ENCODE measurements around the gene NUCKS1. TPM values are rescaled to one million over a fixed set of nuclear protein-coding genes. Genes with fewer than 3 reads are reported as not detected.
A peak's percentile ranks its signal among the peaks of the same experiment; 100 is the strongest.

NUCKS1 gene
- total and polyA plus RNA-seq, 10 of the 15 experiments (the other 5 are each of a cell fraction or from before 2014, with no cell fraction given), result 40.5 to 135 (median 55.5) TPM

GRCh38 chr1:205749234-205750137, 496 bp downstream of the NUCKS1 start:
- ChIA-PET CTCF (interaction anchor here (1.2 to 2.3 kb wide), 5 partner anchors 24 to 91 kb away, joined by 3 to 15 read pairs (median 7); partner anchors contain the start of gene RAB29), POLR2A (interaction anchor here (0.6 to 2.5 kb wide), 11 partner anchors 13 to 157 kb away, joined by 3 to 21 read pairs (median 4); partner anchors contain the start of gene RAB29), RAD21 (ENCODE audit: unreplicated experiment) (interaction anchor here (0.6 to 2.1 kb wide), 13 partner anchors 24 to 464 kb away, joined by 3 to 34 read pairs (median 5); partner anchors contain the start of genes ELK4 and RAB29), SMC1A (ENCODE audit: uncharacterized antibody, unreplicated experiment) (interaction anchor here (1.0 to 4.0 kb wide), 6 partner anchors 24 to 117 kb away, joined by 3 to 30 read pairs (median 4); no protein-coding TSS in a partner anchor)
- peak overlapping the region; percentile 90 for H3K4me3 ChIP-seq
- 0 out of 4 replicates have a peak, but pooled peaks cover 0 to 9% of the 10 kb centered on the region in 2 experiments for H3K36me3 ChIP-seq (ENCODE audit: control insufficient read depth in 2 of 2, insufficient read depth in 2 of 2, low read length in 1 of 2)
- H3K79me2 ChIP-seq (ENCODE audit: control insufficient read depth, insufficient read depth, low read length), result peaks cover 53% of the 10 kb centered on the region
- ATAC-seq (peak; percentile 86), FAIRE-seq (peak; percentile 47), DNase-seq (ENCODE audit: low read depth, low spot score) (peak; percentile 82)
- no peak overlapping the region for H2AFZ ChIP-seq (ENCODE audit: control insufficient read depth, low read depth, low read length)
- intact Hi-C loops (cut with micrococcal nuclease; ENCODE audit: unreplicated experiment), result loop anchor here (1.0 kb wide), 1 partner anchor 25 kb away; no protein-coding TSS in a partner anchor
- peaks cover 4% of the 10 kb centered on the region for H3K4me1 ChIP-seq (ENCODE audit: control insufficient read depth, insufficient read depth, low read length)
- no peaks in the 10 kb centered on the region; the same call in 1 of the 3 replicates for H3K9me3 ChIP-seq (replicated peaks; ENCODE audit: control insufficient read depth, insufficient read depth, low read length)
- no TSS peak for BruUV-seq (replicated peaks)
- 1% methylated on average over 41 of the region's 81 CpGs for WGBS (ENCODE audit: insufficient coverage, insufficient replicate concordance, low lambda C conversion rate, missing lambda C conversion rate)
- peak overlapping the region; percentile 94 for H3K9ac ChIP-seq (ENCODE audit: control insufficient read depth, insufficient read depth, low read length)
- H4K20me1 ChIP-seq (ENCODE audit: control insufficient read depth, insufficient read depth), result 0 out of 2 replicates have a peak, but pooled peaks cover 3% of the 10 kb centered on the region
- in situ Hi-C loops (cut with MboI), result no loop called here
- H3K4me2 ChIP-seq (ENCODE audit: control insufficient read depth, insufficient read depth), result no peak overlapping the region
- no peaks in the 10 kb centered on the region for H3K27me3 ChIP-seq (replicated peaks in 1 of 2; ENCODE audit: control insufficient read depth in 2 of 2, insufficient read depth in 2 of 2, low read length in 1 of 2)
- H3K27ac ChIP-seq (ENCODE audit: control insufficient read depth, insufficient read depth), result peak overlapping the region; percentile 99
- TF ChIP-seq HSF1 (IDR thresholded peaks at IDR 0.05; ENCODE audit: low read depth, low read length), result 0 out of 2 replicates have a peak, but pooled peaks have one; percentile 11
- peak; percentile 89 for TF ChIP-seq CHD2 (IDR thresholded peaks at IDR 0.05; ENCODE audit: borderline replicate concordance, low read depth, low read length)
- TF ChIP-seq SP1 (IDR thresholded peaks at IDR 0.05; ENCODE audit: low read depth, low read length), result no peak
- no peak for TF ChIP-seq NRF1 (conservative IDR thresholded peaks at IDR 0.05; ENCODE audit: low read depth, low read length)
- no peak for TF ChIP-seq REST (IDR thresholded peaks at IDR 0.05; ENCODE audit: low read depth, low read length)
- TF ChIP-seq BCLAF1 (IDR thresholded peaks at IDR 0.05), result no peak
- peak; percentile 84 for TF ChIP-seq POLR2AphosphoS5 (IDR thresholded peaks at IDR 0.05; ENCODE audit: low read length)
- no peak for TF ChIP-seq BCL11A (IDR thresholded peaks at IDR 0.05; ENCODE audit: low read depth, low read length)
- no peak for TF ChIP-seq ZBTB11 (CRISPR knock-in tag; IDR thresholded peaks at IDR 0.05)

All from GM12878 (cell line).